WTC11 (cell line): ENCODE results near the gene SLC35G3. TPM values are rescaled to one million over a fixed set of nuclear protein-coding genes. Genes with fewer than 3 reads are reported as not detected.

ENCODE experiments used
- ATAC-seq: fragments of 200-7000 bp; cut with Tn5 transposase; 2 replicates; pipeline ENCODE4 v1.10.0; 2021; ENCODE audit warnings: mild to moderate bottlenecking, moderate library complexity
- CTCF ChIA-PET: fragments of 300-600 bp; sonication (Branson Sonifier 250); formaldehyde crosslinking; loops from one replicate; lab custom pipeline; 2021; ENCODE audit warnings: antibody characterized with exemption; lab: Charles Lee
- POLR2A ChIA-PET: fragments of 350-600 bp; sonication (Branson Sonifier 250); formaldehyde crosslinking; loops from one replicate; lab custom pipeline; 2021; ENCODE audit warnings: antibody characterized with exemption; lab: Charles Lee
- DNase-seq: peaks from one replicate; pipeline ENCODE4 v3.0.0; 2021; ENCODE audit warnings: low spot score
- H3K27ac Mint-ChIP-seq: 2 replicates; pipeline ENCODE4 v1.8.0; 2021; ENCODE audit warnings: mixed read lengths
- H3K27me3 Mint-ChIP-seq: 2 replicates; pipeline ENCODE4 v1.8.0; 2021; ENCODE audit warnings: low read depth, mild to moderate bottlenecking, moderate library complexity, mixed read lengths
- H3K36me3 Mint-ChIP-seq: 2 replicates; pipeline ENCODE4 v1.8.0; 2021; ENCODE audit warnings: mixed read lengths
- H3K4me1 Mint-ChIP-seq: 2 replicates; pipeline ENCODE4 v1.8.0; 2022; ENCODE audit warnings: mixed read lengths
- H3K4me3 Mint-ChIP-seq: 2 replicates; pipeline ENCODE4 v1.8.0; 2021; ENCODE audit warnings: mild to moderate bottlenecking, moderate library complexity, mixed read lengths
- H3K9me3 Mint-ChIP-seq: 2 replicates; pipeline ENCODE4 v1.8.0; 2021; ENCODE audit warnings: mixed read lengths
- ATF1 ChIP-seq: sonication (generic); formaldehyde crosslinking; IDR thresholded peaks from 2 replicates; pipeline ENCODE4 v1.8.1; 2023; ENCODE audit warnings: mild to moderate bottlenecking, moderate library complexity, missing genetic modification reagents
- ATF3 ChIP-seq: sonication (generic); formaldehyde crosslinking; conservative IDR thresholded peaks from 2 replicates; pipeline ENCODE4 v1.8.1; 2022; ENCODE audit warnings: mild to moderate bottlenecking, missing genetic modification reagents
- CBFB ChIP-seq: sonication (generic); formaldehyde crosslinking; IDR thresholded peaks from 2 replicates; pipeline ENCODE4 v1.8.1; 2022; ENCODE audit warnings: mild to moderate bottlenecking, low read depth, missing genetic modification reagents
- CREB1 ChIP-seq: sonication (generic); formaldehyde crosslinking; IDR thresholded peaks from 2 replicates; pipeline ENCODE4 v1.8.0; 2023; ENCODE audit warnings: mild to moderate bottlenecking, missing genetic modification reagents
- CREM ChIP-seq: sonication (generic); formaldehyde crosslinking; IDR thresholded peaks from 2 replicates; pipeline ENCODE4 v1.8.1; 2022; ENCODE audit warnings: mild to moderate bottlenecking, missing genetic modification reagents, moderate library complexity
- CTCF ChIP-seq: fragments of 200-600 bp; IDR thresholded peaks from 2 replicates; pipeline ENCODE4 v1.8.0; 2022; ENCODE audit warnings: antibody characterized with exemption
- E2F5 ChIP-seq: sonication (generic); formaldehyde crosslinking; IDR thresholded peaks from 2 replicates; pipeline ENCODE4 v1.8.1; 2022; ENCODE audit warnings: mild to moderate bottlenecking, moderate library complexity, missing genetic modification reagents
- GABPB1 ChIP-seq: sonication (generic); formaldehyde crosslinking; IDR thresholded peaks from 2 replicates; pipeline ENCODE4 v1.8.1; 2023; ENCODE audit warnings: mild to moderate bottlenecking, missing genetic modification reagents
- JUN ChIP-seq: sonication (generic); formaldehyde crosslinking; IDR thresholded peaks from 2 replicates; pipeline ENCODE4 v1.8.0; 2023; ENCODE audit warnings: mild to moderate bottlenecking, missing genetic modification reagents
- MYBL2 ChIP-seq: sonication (generic); formaldehyde crosslinking; IDR thresholded peaks from 2 replicates; pipeline ENCODE4 v1.8.1; 2023; ENCODE audit warnings: mild to moderate bottlenecking, moderate library complexity, missing genetic modification reagents
- NFE2L1 ChIP-seq: sonication (generic); formaldehyde crosslinking; IDR thresholded peaks from 2 replicates; pipeline ENCODE4 v1.8.1; 2023; ENCODE audit warnings: missing genetic modification reagents
- RELA ChIP-seq: sonication (generic); formaldehyde crosslinking; IDR thresholded peaks from 2 replicates; pipeline ENCODE4 v1.8.1; 2022; ENCODE audit warnings: missing genetic modification reagents, mild to moderate bottlenecking, borderline replicate concordance
- RORB ChIP-seq: fragments of 250-450 bp; sonication (Bioruptor Pico); IDR thresholded peaks from 2 replicates; pipeline ENCODE4 v1.9.0; 2021; ENCODE audit warnings: mild to moderate bottlenecking
- TEAD4 ChIP-seq: sonication (generic); formaldehyde crosslinking; IDR thresholded peaks from 2 replicates; pipeline ENCODE4 v1.8.0; 2022; ENCODE audit warnings: mild to moderate bottlenecking, missing genetic modification reagents
- ZNF219 ChIP-seq: sonication (generic); formaldehyde crosslinking; IDR thresholded peaks from 2 replicates; pipeline ENCODE4 v1.8.0; 2023; ENCODE audit warnings: missing genetic modification reagents, mild to moderate bottlenecking, borderline replicate concordance
- ZNF263 ChIP-seq: sonication (generic); formaldehyde crosslinking; IDR thresholded peaks from 2 replicates; pipeline ENCODE4 v1.8.1; 2022; ENCODE audit warnings: low read depth, mild to moderate bottlenecking, moderate library complexity, missing genetic modification reagents
- ZNF317 ChIP-seq: sonication (generic); formaldehyde crosslinking; IDR thresholded peaks from 2 replicates; pipeline ENCODE4 v1.8.1; 2023; ENCODE audit warnings: low read depth, mild to moderate bottlenecking, moderate library complexity, missing genetic modification reagents, borderline replicate concordance
- ZNF416 ChIP-seq: fragments of 250-450 bp; sonication (Bioruptor Pico); IDR thresholded peaks from 2 replicates; pipeline ENCODE4 v1.9.0; 2021; ENCODE audit warnings: mild to moderate bottlenecking, inconsistent platforms
- ZSCAN18 ChIP-seq: fragments of 250-450 bp; sonication (Bioruptor Pico); IDR thresholded peaks from 2 replicates; pipeline ENCODE4 v2.1.2; 2022; ENCODE audit warnings: mild to moderate bottlenecking, moderate library complexity
- total RNA-seq: library from RNA; stranded (reverse); gene quantifications from 3 replicates; pipeline ENCODE4 v1.2.3, GENCODE V29; 2021
- TF ChIP-seq, protein P1 (sequence below): sonication (generic); formaldehyde crosslinking; IDR thresholded peaks from 2 replicates; pipeline ENCODE4 v1.8.0; 2022; ENCODE audit warnings: mild to moderate bottlenecking, missing genetic modification reagents
- TF ChIP-seq, protein P2 (sequence below): sonication (generic); formaldehyde crosslinking; IDR thresholded peaks from 2 replicates; pipeline ENCODE4 v1.8.1; 2022; ENCODE audit warnings: missing genetic modification reagents, borderline replicate concordance
- TF ChIP-seq, protein P3 (sequence below): sonication (generic); formaldehyde crosslinking; IDR thresholded peaks from 2 replicates; pipeline ENCODE4 v1.8.1; 2023; ENCODE audit warnings: mild to moderate bottlenecking, missing genetic modification reagents, borderline replicate concordance

SLC35G3 gene
- total RNA-seq, 1 experiment from 2014 or later: not detected

DNA sequence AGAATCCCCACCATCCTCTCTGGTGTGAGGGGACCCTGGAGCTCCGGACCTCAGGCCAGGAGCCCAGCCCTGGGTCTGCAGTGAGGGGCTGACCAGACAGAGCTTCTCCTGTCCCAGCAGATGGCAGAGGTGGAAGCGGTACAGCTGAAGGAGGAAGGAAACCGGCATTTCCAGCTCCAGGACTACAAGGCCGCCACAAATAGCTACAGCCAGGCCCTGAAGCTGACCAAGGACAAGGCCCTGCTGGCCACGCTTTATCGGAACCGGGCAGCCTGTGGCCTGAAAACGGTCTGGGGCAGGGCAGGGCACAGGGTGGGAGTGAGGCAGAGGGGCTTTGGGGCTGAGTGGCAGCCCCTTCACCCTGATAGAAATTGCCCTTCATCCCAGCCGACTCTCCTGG, 46.0 kb downstream of the SLC35G3 start:
- Mint-ChIP-seq H3K36me3 (no peaks in the 10 kb centered on the region), H3K4me3 (no peak overlapping the region), H3K27me3 (peaks cover 2% of the 10 kb centered on the region), H3K9me3 (no peaks in the 10 kb centered on the region), H3K27ac (no peak overlapping the region), H3K4me1 (peaks cover 16% of the 10 kb centered on the region)
- no peak for DNase-seq
- TF ChIP-seq, protein P1, sequence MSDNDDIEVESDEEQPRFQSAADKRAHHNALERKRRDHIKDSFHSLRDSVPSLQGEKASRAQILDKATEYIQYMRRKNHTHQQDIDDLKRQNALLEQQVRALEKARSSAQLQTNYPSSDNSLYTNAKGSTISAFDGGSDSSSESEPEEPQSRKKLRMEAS (CRISPR knock-in tag): no peak
- TF ChIP-seq TEAD4 (CRISPR knock-in tag): no peak
- TF ChIP-seq, protein P2, sequence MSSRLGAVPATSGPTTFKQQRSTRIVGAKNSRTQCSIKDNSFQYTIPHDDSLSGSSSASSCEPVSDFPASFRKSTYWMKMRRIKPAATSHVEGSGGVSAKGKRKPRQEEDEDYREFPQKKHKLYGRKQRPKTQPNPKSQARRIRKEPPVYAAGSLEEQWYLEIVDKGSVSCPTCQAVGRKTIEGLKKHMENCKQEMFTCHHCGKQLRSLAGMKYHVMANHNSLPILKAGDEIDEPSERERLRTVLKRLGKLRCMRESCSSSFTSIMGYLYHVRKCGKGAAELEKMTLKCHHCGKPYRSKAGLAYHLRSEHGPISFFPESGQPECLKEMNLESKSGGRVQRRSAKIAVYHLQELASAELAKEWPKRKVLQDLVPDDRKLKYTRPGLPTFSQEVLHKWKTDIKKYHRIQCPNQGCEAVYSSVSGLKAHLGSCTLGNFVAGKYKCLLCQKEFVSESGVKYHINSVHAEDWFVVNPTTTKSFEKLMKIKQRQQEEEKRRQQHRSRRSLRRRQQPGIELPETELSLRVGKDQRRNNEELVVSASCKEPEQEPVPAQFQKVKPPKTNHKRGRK (CRISPR knock-in tag): no peak
- TF ChIP-seq ATF3 (CRISPR knock-in tag): no peak
- TF ChIP-seq ATF1 (CRISPR knock-in tag): no peak
- TF ChIP-seq MYBL2: no peak
- TF ChIP-seq E2F5 (CRISPR knock-in tag): no peak
- no peak for TF ChIP-seq CTCF
- TF ChIP-seq JUN (CRISPR knock-in tag): no peak
- no peak for TF ChIP-seq RORB (CRISPR knock-in tag)
- no peak for TF ChIP-seq ZNF219
- peak; percentile 17; the same call in 1 of the 2 replicates for ATAC-seq
- CTCF ChIA-PET: interaction anchor here (1.2 to 2.5 kb wide), 3 partner anchors 165 to 391 kb away, joined by 5 to 9 read pairs (median 6); no protein-coding TSS in a partner anchor
- POLR2A ChIA-PET: no interaction called here

GRCh38 chr17:35147375-35147905, 46.8 kb downstream of the SLC35G3 start, which contains the start of gene UNC45B:
Gene UNC45B (plus strand): TSS chr17:35147817. CDS start chr17:35148264, 447 bp downstream.
- ChIA-PET CTCF (interaction anchor here (1.3 to 2.5 kb wide), 3 partner anchors 95 to 392 kb away, joined by 5 to 9 read pairs (median 6); partner anchors contain the start of gene SLFN5), POLR2A (no interaction called here)
- H3K27me3 Mint-ChIP-seq: peaks cover 2% of the 10 kb centered on the region
- no peak within 1 kb of the TSS for H3K27ac Mint-ChIP-seq
- DNase-seq (no peak), ATAC-seq (no peak)
- H3K4me3 Mint-ChIP-seq: no peak within 1 kb of the TSS
- peaks cover 16% of the 10 kb centered on the region for H3K4me1 Mint-ChIP-seq
- no peaks in the 10 kb centered on the region for H3K36me3 Mint-ChIP-seq
- no peaks in the 10 kb centered on the region for H3K9me3 Mint-ChIP-seq
- TF ChIP-seq GABPB1 (CRISPR knock-in tag) (no peak), NFE2L1 (no peak), CREM (no peak), ZNF416 (CRISPR knock-in tag) (no peak), RELA (CRISPR knock-in tag) (no peak), ZSCAN18 (no peak), TEAD4 (CRISPR knock-in tag) (no peak), ZNF263 (CRISPR knock-in tag) (no peak), CBFB (CRISPR knock-in tag) (no peak), ZNF317 (CRISPR knock-in tag) (no peak), CREB1 (CRISPR knock-in tag) (no peak)
- TF ChIP-seq, protein P3, sequence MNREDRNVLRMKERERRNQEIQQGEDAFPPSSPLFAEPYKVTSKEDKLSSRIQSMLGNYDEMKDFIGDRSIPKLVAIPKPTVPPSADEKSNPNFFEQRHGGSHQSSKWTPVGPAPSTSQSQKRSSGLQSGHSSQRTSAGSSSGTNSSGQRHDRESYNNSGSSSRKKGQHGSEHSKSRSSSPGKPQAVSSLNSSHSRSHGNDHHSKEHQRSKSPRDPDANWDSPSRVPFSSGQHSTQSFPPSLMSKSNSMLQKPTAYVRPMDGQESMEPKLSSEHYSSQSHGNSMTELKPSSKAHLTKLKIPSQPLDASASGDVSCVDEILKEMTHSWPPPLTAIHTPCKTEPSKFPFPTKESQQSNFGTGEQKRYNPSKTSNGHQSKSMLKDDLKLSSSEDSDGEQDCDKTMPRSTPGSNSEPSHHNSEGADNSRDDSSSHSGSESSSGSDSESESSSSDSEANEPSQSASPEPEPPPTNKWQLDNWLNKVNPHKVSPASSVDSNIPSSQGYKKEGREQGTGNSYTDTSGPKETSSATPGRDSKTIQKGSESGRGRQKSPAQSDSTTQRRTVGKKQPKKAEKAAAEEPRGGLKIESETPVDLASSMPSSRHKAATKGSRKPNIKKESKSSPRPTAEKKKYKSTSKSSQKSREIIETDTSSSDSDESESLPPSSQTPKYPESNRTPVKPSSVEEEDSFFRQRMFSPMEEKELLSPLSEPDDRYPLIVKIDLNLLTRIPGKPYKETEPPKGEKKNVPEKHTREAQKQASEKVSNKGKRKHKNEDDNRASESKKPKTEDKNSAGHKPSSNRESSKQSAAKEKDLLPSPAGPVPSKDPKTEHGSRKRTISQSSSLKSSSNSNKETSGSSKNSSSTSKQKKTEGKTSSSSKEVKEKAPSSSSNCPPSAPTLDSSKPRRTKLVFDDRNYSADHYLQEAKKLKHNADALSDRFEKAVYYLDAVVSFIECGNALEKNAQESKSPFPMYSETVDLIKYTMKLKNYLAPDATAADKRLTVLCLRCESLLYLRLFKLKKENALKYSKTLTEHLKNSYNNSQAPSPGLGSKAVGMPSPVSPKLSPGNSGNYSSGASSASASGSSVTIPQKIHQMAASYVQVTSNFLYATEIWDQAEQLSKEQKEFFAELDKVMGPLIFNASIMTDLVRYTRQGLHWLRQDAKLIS (CRISPR knock-in tag): no peak
- TF ChIP-seq, protein P1 (CRISPR knock-in tag): no peak
